Mammary epithelial cell (primary cell): ENCODE results near the gene CYP2D6.
"Not testable (repeated sequence)": the region's sequence is repeated elsewhere in the genome, so short reads cannot be mapped to it uniquely, and the experiment has no call there.

Experiments
- CTCF ChIP-seq, 2 donors: IDR thresholded peaks in 1 of 2; conservative IDR thresholded peaks in 1 of 2; 2 replicates each; pipeline ENCODE4 v1.5.1; 2011 to 2012; ENCODE audit warnings: inconsistent platforms in 2 of 2, low read length in 2 of 2, mild to moderate bottlenecking in 2 of 2, control low read depth in 1 of 2, low read depth in 1 of 2; ENCODE audit not compliant: insufficient read depth in 1 of 2; ENCODE audit errors: extremely low read depth in 1 of 2
- EZH2 ChIP-seq: IDR thresholded peaks from 2 replicates; pipeline ENCODE4 v1.6.1; 2012; ENCODE audit warnings: low read length, inconsistent platforms, borderline replicate concordance

GRCh38 chr22:42141307-42142057, 10.9 kb upstream of the CYP2D6 start:
- TF ChIP-seq CTCF (conservative IDR thresholded peaks at IDR 0.05 in 1 of 2, IDR thresholded peaks at IDR 0.05 in 1 of 2; ENCODE audit: extremely low read depth in 1 of 2, insufficient read depth in 1 of 2, low read depth in 1 of 2, low read length in 2 of 2); EZH2: not testable (repeated sequence)
